GM18499 (cell line): ENCODE measurements around the gene ADGRG6.
A peak's percentile ranks its signal among the peaks of the same experiment; 100 is the strongest.
"Not testable (repeated sequence)": the region's sequence is repeated elsewhere in the genome, so short reads cannot be mapped to it uniquely, and the experiment has no call there.

ENCODE experiments used
- ATAC-seq: cut with Tn5 transposase; IDR thresholded peaks from one replicate; pipeline ENCODE4 v1.9.1; 2021; ENCODE audit warnings: moderate number of reproducible peaks; ENCODE audit not compliant: insufficient read depth, unreplicated experiment

The ADGRG6 gene

GRCh38 chr6:142433419-142433818 is 131.6 kb downstream of the ADGRG6 start:
- no peak for ATAC-seq

GRCh38 chr6:142438898-142439297 is 137.1 kb downstream of the ADGRG6 start:
- no peak for ATAC-seq

GRCh38 chr6:142440600-142441293 is 138.9 kb downstream of the ADGRG6 start:
- no peak for ATAC-seq

- no peak for ATAC-seq
Measured at GRCh38 chr6:142441716-142442115, 139.9 kb downstream of the ADGRG6 start.

- no peak for ATAC-seq
Measured at GRCh38 chr6:142443102-142443501, 141.3 kb downstream of the ADGRG6 start.

- no peak for ATAC-seq
Measured at GRCh38 chr6:142443532-142443931, 141.7 kb downstream of the ADGRG6 start.

GRCh38 chr6:142444376-142444775 is 142.6 kb downstream of the ADGRG6 start:
- ATAC-seq, result no peak

GRCh38 chr6:142444881-142445301 is 143.1 kb downstream of the ADGRG6 start:
- no peak for ATAC-seq

- ATAC-seq, result no peak
Measured at GRCh38 chr6:142446168-142446567, 144.4 kb downstream of the ADGRG6 start.

- no peak for ATAC-seq
Measured at GRCh38 chr6:142446576-142446975, 144.8 kb downstream of the ADGRG6 start.

- no peak for ATAC-seq
Measured at GRCh38 chr6:142448091-142448729, 146.4 kb downstream of the ADGRG6 start.

GRCh38 chr6:142450856-142451255 is 149.0 kb downstream of the ADGRG6 start:
- not testable (repeated sequence) for ATAC-seq

- no peak for ATAC-seq
Measured at GRCh38 chr6:142452993-142453392, 151.2 kb downstream of the ADGRG6 start.

- not testable (repeated sequence) for ATAC-seq
Measured at GRCh38 chr6:142454196-142454595, 152.4 kb downstream of the ADGRG6 start.

- ATAC-seq, result not testable (repeated sequence)
Measured at GRCh38 chr6:142454848-142455247, 153.0 kb downstream of the ADGRG6 start.

- ATAC-seq, result no peak
Measured at GRCh38 chr6:142455957-142456589, 154.3 kb downstream of the ADGRG6 start.

- no peak for ATAC-seq
Measured at GRCh38 chr6:142457638-142458406, 156.0 kb downstream of the ADGRG6 start.

GRCh38 chr6:142458836-142459235 is 157.0 kb downstream of the ADGRG6 start:
- ATAC-seq, result no peak

GRCh38 chr6:142459271-142459670 is 157.5 kb downstream of the ADGRG6 start:
- peak; percentile 56 for ATAC-seq

GRCh38 chr6:142462260-142462659 is 160.5 kb downstream of the ADGRG6 start:
- no peak for ATAC-seq

- ATAC-seq, result no peak
Measured at GRCh38 chr6:142463988-142464387, 162.2 kb downstream of the ADGRG6 start.
